ENCODE measurements around the gene NIT2.

The NIT2 gene

GRCh38 chr3:100352296-100353231, 18.0 kb downstream of the NIT2 start:
- no peak for TF ChIP-seq CTCF (IDR thresholded peaks at IDR 0.05; ENCODE audit: control extremely low read depth, extremely low read depth, low read depth, missing control alignments)
- ChIA-PET CTCF (no interaction called here), POLR2A (no interaction called here)
- no peak for DNase-seq (ENCODE audit: extremely low spot score)

- no peak for DNase-seq (ENCODE audit: extremely low spot score)
- ChIA-PET POLR2A (no interaction called here), CTCF (interaction anchor here (0.9 to 3.2 kb wide), 7 partner anchors 9 to 61 kb away, joined by 3 to 17 read pairs (median 8); partner anchors contain the start of gene NIT2)
- TF ChIP-seq CTCF (IDR thresholded peaks at IDR 0.05; ENCODE audit: control extremely low read depth, extremely low read depth, low read depth, missing control alignments): no peak
Measured at GRCh38 chr3:100354850-100355249, 20.3 kb downstream of the NIT2 start.

- ChIA-PET POLR2A (no interaction called here), CTCF (interaction anchor here (2.7 to 3.4 kb wide), 2 partner anchors 16 to 42 kb away, joined by 8 to 23 read pairs; no protein-coding TSS in a partner anchor)
- DNase-seq (ENCODE audit: extremely low spot score): no peak
- no peak for TF ChIP-seq CTCF (IDR thresholded peaks at IDR 0.05; ENCODE audit: control extremely low read depth, extremely low read depth, low read depth, missing control alignments)
Measured at GRCh38 chr3:100358413-100358812, 23.9 kb downstream of the NIT2 start.

GRCh38 chr3:100359035-100359434, 24.5 kb downstream of the NIT2 start:
- ChIA-PET CTCF (interaction anchor here (1.0 to 3.4 kb wide), 6 partner anchors 9 to 43 kb away, joined by 3 to 23 read pairs (median 7); no protein-coding TSS in a partner anchor), POLR2A (no interaction called here)
- no peak for DNase-seq (ENCODE audit: extremely low spot score)
- no peak for TF ChIP-seq CTCF (IDR thresholded peaks at IDR 0.05; ENCODE audit: control extremely low read depth, extremely low read depth, low read depth, missing control alignments)

GRCh38 chr3:100360757-100361496, 26.4 kb downstream of the NIT2 start:
- no peak for TF ChIP-seq CTCF (IDR thresholded peaks at IDR 0.05; ENCODE audit: control extremely low read depth, extremely low read depth, low read depth, missing control alignments)
- ChIA-PET CTCF (interaction anchor here (1.1 to 3.4 kb wide), 9 partner anchors 10 to 229 kb away, joined by 3 to 23 read pairs (median 6); partner anchors contain the start of genes LNP1 and TOMM70), POLR2A (no interaction called here)
- DNase-seq (ENCODE audit: extremely low spot score): no peak

- ChIA-PET CTCF (interaction anchor here (1.4 to 3.4 kb wide), 3 partner anchors 9 to 23 kb away, joined by 5 to 23 read pairs (median 13); no protein-coding TSS in a partner anchor), POLR2A (no interaction called here)
- no peak for TF ChIP-seq CTCF (IDR thresholded peaks at IDR 0.05; ENCODE audit: control extremely low read depth, extremely low read depth, low read depth, missing control alignments)
- DNase-seq (ENCODE audit: extremely low spot score): no peak
Measured at GRCh38 chr3:100361897-100362296, 27.3 kb downstream of the NIT2 start.

Data from GM10248 (cell line).